GM12872 (cell line): ENCODE measurements around the gene SH3RF2.

ENCODE experiments used
- TF ChIP-seq, protein P1 (sequence below): IDR thresholded peaks from 3 replicates; pipeline ENCODE4 v1.5.1; 2011; ENCODE audit warnings: low read depth, mild to moderate bottlenecking, low read length, moderate library complexity; ENCODE audit not compliant: insufficient read depth

The SH3RF2 gene

GRCh38 chr5:145962001-145962400 lies 25.6 kb downstream of the SH3RF2 start:
- TF ChIP-seq, protein P1, sequence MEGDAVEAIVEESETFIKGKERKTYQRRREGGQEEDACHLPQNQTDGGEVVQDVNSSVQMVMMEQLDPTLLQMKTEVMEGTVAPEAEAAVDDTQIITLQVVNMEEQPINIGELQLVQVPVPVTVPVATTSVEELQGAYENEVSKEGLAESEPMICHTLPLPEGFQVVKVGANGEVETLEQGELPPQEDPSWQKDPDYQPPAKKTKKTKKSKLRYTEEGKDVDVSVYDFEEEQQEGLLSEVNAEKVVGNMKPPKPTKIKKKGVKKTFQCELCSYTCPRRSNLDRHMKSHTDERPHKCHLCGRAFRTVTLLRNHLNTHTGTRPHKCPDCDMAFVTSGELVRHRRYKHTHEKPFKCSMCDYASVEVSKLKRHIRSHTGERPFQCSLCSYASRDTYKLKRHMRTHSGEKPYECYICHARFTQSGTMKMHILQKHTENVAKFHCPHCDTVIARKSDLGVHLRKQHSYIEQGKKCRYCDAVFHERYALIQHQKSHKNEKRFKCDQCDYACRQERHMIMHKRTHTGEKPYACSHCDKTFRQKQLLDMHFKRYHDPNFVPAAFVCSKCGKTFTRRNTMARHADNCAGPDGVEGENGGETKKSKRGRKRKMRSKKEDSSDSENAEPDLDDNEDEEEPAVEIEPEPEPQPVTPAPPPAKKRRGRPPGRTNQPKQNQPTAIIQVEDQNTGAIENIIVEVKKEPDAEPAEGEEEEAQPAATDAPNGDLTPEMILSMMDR, result no peak

DNA sequence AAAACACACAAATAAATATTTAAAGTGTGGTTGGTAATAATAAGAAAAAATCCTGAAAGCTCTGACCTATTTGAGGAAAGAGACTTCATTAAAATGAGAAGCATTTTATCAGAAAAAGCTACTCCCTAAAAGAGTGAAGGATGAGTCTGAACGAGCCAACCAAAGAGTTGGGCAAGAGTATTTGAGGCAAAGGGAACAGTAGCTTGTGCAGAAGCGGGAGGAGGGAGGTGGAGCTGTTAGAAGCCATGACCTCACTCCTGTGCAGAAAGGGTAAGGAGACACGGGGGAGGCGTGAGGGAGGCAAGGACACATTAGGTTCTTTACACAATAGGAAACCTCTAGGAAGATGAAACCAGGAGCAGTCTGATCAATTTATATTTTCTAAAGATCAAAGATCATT lies 29.4 kb downstream of the SH3RF2 start:
- TF ChIP-seq, protein P1, result no peak

DNA sequence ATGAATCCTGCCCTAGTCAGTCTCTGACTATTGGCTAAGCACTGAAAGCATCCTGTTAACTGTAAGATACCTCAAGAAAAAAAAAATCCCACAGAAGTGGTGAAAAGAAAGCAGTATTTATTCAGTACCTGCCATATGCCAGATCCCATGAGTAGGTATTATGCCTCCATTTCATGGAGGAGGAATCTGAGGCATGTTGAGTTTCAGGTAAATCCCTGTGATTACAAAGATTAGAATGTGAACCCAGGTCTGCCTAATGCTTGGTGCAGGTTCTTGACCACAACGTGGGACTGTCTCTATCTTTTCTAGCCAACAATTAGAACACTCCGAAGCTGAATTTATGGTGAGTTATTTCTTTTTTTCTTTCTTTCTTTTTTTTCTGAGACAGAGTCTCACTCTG lies 30.9 kb downstream of the SH3RF2 start:
- TF ChIP-seq, protein P1, result no peak

- TF ChIP-seq, protein P1, result no peak
Measured at GRCh38 chr5:145968970-145969713, 32.8 kb downstream of the SH3RF2 start.

DNA sequence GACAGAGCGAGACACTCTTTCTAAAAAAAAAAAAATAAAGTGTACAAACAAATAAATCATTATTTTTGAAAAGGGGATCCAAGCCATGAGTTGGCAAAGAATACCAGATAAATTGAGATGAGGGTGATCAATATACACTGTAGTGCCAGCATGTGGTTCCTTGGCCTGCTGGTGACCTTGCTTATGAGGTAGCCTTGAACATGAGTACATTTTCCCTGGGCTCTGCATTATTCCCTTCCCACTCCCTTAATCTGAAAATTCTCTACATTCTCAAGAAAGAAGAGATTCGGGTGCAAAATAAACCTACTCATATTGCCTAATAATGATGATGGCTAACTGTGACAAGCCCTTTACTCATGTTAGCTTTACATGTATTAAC lies 33.3 kb downstream of the SH3RF2 start:
- TF ChIP-seq, protein P1, result no peak

DNA sequence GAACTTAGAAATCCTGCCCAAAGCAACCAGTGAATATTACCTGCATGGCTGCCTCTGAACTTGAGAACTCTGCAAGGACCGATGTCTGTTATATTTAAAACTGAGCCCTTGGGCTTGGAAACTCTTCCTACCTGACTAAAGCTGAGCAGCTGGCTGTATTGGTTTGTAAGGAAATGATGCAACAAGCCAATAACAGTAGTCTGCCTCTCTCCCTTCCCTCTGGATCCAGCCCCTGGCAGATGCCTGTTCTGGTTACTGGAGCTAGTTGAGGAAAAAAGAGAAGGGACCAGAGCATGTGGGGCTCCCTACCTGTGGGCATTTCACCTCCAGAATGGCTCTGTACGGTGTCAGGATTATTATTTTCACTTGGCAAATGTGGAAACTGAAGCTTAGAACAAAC lies 34.7 kb downstream of the SH3RF2 start:
- TF ChIP-seq, protein P1, result no peak

DNA sequence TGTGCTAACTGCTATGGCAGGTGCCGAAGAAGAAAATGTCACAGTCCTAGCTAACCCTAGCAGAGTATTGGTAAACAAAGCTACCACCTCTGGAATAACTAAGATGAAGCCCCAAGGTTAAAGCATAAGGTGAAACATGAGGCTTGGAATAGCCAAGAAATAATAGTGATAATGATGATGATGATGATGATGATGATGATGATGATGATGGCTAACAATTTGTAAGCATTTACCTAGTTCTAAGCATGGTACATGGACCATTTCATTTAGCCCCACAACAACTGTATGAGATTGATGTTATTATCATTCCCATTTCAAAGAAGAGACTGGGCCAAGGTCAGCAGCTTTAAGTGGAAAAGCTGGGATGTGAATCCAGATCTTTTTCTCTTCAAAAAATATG lies 35.3 kb downstream of the SH3RF2 start:
- TF ChIP-seq, protein P1, result no peak

GRCh38 chr5:145975001-145975360 lies 38.6 kb downstream of the SH3RF2 start:
- TF ChIP-seq, protein P1, result no peak
